NCI-H187 treated with DMSO at 0.1 percent for 48 hours (cell line): ENCODE data around the gene NXPH4.
A peak's percentile ranks its signal among the peaks of the same experiment; 100 is the strongest.

Experiments used
- DNase-seq: peaks from one replicate; lab custom pipeline; 2025; lab: John Stamatoyannopoulos, UW

The NXPH4 gene

GRCh38 chr12:57203791-57204190 lies 12.8 kb upstream of the NXPH4 start:
- DNase-seq: no peak

- no peak for DNase-seq
Measured at GRCh38 chr12:57204454-57204853, 12.1 kb upstream of the NXPH4 start.

GRCh38 chr12:57205186-57205585 lies 11.4 kb upstream of the NXPH4 start:
- DNase-seq: no peak

- DNase-seq: no peak
Measured at GRCh38 chr12:57205931-57206330, 10.7 kb upstream of the NXPH4 start.

GRCh38 chr12:57207731-57208630 lies 8.6 kb upstream of the NXPH4 start:
- DNase-seq: no peak

- no peak for DNase-seq
Measured at GRCh38 chr12:57208631-57209282, 7.8 kb upstream of the NXPH4 start.

- no peak for DNase-seq
Measured at GRCh38 chr12:57209916-57210315, 6.7 kb upstream of the NXPH4 start.

GRCh38 chr12:57210461-57210860 lies 6.1 kb upstream of the NXPH4 start:
- DNase-seq: no peak

- DNase-seq: no peak
Measured at GRCh38 chr12:57210926-57211692, 5.5 kb upstream of the NXPH4 start.

- no peak for DNase-seq
Measured at GRCh38 chr12:57211791-57212700, 4.5 kb upstream of the NXPH4 start.

- DNase-seq: no peak
Measured at GRCh38 chr12:57212701-57213057, 3.9 kb upstream of the NXPH4 start.

GRCh38 chr12:57213058-57213715 lies 3.4 kb upstream of the NXPH4 start:
- DNase-seq: peak; percentile 36

- no peak for DNase-seq
Measured at GRCh38 chr12:57213763-57214397, 2.7 kb upstream of the NXPH4 start.

- DNase-seq: peak; percentile 73
Measured at GRCh38 chr12:57214398-57214781, 2.2 kb upstream of the NXPH4 start.

- DNase-seq: no peak
Measured at GRCh38 chr12:57215065-57215464, 1.5 kb upstream of the NXPH4 start.

GRCh38 chr12:57215668-57216013 lies 953 bp upstream of the NXPH4 start:
- no peak for DNase-seq

GRCh38 chr12:57216921-57217879 lies 606 bp downstream of the NXPH4 start:
- DNase-seq: no peak

- DNase-seq: no peak
Measured at GRCh38 chr12:57218030-57218853, 1.6 kb downstream of the NXPH4 start.
